NT2/D1 (cell line): ENCODE data around the gene ZNF800.

Experiments
- SUZ12 ChIP-seq: IDR thresholded peaks from 2 replicates; pipeline ENCODE4 v1.6.1; 2011; ENCODE audit not compliant: insufficient read length, insufficient read depth; ENCODE audit errors: extremely low read depth
- YY1 ChIP-seq: IDR thresholded peaks from 2 replicates; pipeline ENCODE4 v1.6.1; 2011; ENCODE audit not compliant: insufficient read length, insufficient read depth

DNA sequence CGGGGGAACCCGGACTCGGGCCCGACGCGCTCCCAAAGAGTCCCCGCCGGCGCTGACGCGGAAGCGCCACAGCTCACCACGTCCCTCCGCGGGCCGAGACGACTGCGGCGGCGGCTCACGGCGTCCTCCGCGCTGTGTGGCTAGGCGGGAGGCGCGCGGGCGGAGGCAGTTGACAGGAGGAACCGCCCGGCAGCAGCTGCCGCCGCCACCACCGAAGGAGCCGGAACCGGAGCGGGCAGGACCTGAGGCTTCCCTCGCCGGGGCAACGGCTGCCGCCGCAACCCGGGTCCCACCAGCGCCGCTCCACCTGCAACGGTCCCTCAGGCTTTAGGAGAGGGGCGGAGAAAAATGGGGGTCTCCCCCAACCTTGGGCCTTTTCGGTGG, 334 bp downstream of the ZNF800 start:
- TF ChIP-seq SUZ12 (no peak), YY1 (no peak)
